Lower leg skin (tissue), 4 donors: ENCODE measurements around the gene EPHA3. TPM values are rescaled to one million over a fixed set of nuclear protein-coding genes. Genes with fewer than 3 reads are reported as not detected.

ENCODE experiments used
- DNase-seq, 2 donors: peaks; one replicate each; pipeline ENCODE4 v3.0.0-alpha.2; 2019; ENCODE audit warnings: low spot score in 2 of 2
- H3K4me3 ChIP-seq: fragments of 200-600 bp; sonication (generic); 2 replicates; pipeline ENCODE4 v1.5.1; 2017; ENCODE audit warnings: mild to moderate bottlenecking, low read depth; ENCODE audit not compliant: poor library complexity, severe bottlenecking
- CTCF ChIP-seq, 3 donors: fragments of 450-650 bp; IDR thresholded peaks; one replicate each; pipeline ENCODE4 v1.5.1; 2016; ENCODE audit warnings: antibody characterized with exemption in 3 of 3, mild to moderate bottlenecking in 3 of 3, moderate library complexity in 2 of 3
- POLR2A ChIP-seq, 2 donors: fragments of 450-650 bp; IDR thresholded peaks; one replicate each; pipeline ENCODE4 v1.6.1; 2016 to 2017; ENCODE audit warnings: antibody characterized with exemption in 2 of 2, mild to moderate bottlenecking in 1 of 2, moderate library complexity in 1 of 2
- WGBS, 2 donors: methylation state at CpG; one replicate each; pipeline ENCODE4 v1.1.5; 2018; 5-methylcytosine and 5-hydroxymethylcytosine counted together
- intact Hi-C: fragments of 100-400 bp; cut with DNase I; formaldehyde crosslinking; loops from one replicate; pipeline ENCODE4 v1.15.0; 2023; ENCODE audit warnings: low total_unique reads
- total RNA-seq, 4 donors: library from RNA; depleted of rRNA; stranded (reverse); fragments of >200 nt; gene quantifications; one replicate each; pipeline ENCODE4 v1.1.0, GENCODE V29; 2016

The EPHA3 gene
- total RNA-seq, 4 donors from 2014 or later, result 0.30 to 2.8 (median 1.0) TPM

DNA sequence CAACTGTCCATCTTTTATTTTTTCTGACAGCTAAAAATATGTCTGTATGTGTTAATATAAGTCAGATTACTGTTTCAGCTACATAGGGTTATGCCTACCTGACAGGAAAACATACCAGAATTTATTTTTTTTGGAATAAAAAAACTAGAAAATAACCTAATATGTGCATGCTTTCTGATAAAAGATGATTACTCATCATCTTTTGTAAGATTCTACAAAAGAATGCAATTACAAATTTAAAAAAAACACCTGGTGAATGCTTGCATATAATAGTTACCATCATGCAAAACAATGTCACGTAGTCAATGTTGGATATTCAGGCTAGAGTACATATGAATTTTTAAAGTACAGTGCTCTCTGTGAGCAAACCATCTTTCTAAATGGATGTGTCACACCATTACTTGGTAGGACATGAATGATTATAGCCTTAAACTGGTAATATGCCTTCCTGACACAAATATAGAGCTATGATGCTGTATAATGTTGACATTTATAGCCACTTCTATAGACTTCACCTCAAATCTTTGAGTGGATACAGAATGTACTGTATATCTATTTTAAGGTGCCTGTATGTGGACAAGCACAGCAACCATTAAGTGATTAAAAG, 180.6 kb downstream of the EPHA3 start:
- intact Hi-C loops, result no loop called here
- WGBS, 2 donors, result 83 to 89% methylated on average over 1 of the region's 1 CpG
- H3K4me3 ChIP-seq, result no peak overlapping the region
- TF ChIP-seq CTCF (IDR thresholded peaks at IDR 0.05), result no peak
- no peak for TF ChIP-seq POLR2A (IDR thresholded peaks at IDR 0.05)
- no peak for DNase-seq

GRCh38 chr3:89289574-89290190, 182.3 kb downstream of the EPHA3 start:
- no peak for TF ChIP-seq CTCF (IDR thresholded peaks at IDR 0.05)
- no peak for TF ChIP-seq POLR2A (IDR thresholded peaks at IDR 0.05)
- 85 to 91% methylated on average over 5 of the region's 5 CpGs for WGBS, 2 donors
- no peak for DNase-seq
- H3K4me3 ChIP-seq, result no peak overlapping the region
- intact Hi-C loops, result no loop called here

DNA sequence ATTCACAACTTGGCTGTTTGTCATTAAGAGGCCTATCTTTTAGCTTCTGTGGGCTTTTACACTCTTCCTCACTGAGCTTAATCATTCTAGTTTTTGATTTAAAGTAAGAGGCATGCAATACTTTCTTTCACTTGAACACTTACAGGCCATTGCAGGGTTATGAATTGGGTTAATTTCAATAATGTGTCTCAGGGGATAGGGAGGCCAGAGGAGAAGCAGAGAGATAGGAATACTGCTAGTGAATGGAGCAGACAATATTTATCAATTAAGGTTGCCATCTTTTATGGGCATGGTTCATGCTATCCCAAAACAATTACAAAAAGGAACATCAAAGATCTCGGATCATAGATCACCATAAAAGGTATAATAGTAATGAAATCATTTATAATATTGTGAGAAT, 189.8 kb downstream of the EPHA3 start:
- no peak overlapping the region for H3K4me3 ChIP-seq
- no peak for TF ChIP-seq CTCF (IDR thresholded peaks at IDR 0.05)
- TF ChIP-seq POLR2A (IDR thresholded peaks at IDR 0.05), result no peak
- WGBS, 2 donors, result 80 to 83% methylated on average over 1 of the region's 1 CpG
- intact Hi-C loops, result no loop called here
- DNase-seq, result no peak

GRCh38 chr3:89300526-89300925, 193.1 kb downstream of the EPHA3 start:
- 58 to 74% methylated on average over 2 of the region's 2 CpGs for WGBS, 2 donors
- TF ChIP-seq CTCF (IDR thresholded peaks at IDR 0.05) (no peak), POLR2A (IDR thresholded peaks at IDR 0.05) (no peak)
- intact Hi-C loops, result no loop called here
- no peak for DNase-seq
- no peak overlapping the region for H3K4me3 ChIP-seq

DNA sequence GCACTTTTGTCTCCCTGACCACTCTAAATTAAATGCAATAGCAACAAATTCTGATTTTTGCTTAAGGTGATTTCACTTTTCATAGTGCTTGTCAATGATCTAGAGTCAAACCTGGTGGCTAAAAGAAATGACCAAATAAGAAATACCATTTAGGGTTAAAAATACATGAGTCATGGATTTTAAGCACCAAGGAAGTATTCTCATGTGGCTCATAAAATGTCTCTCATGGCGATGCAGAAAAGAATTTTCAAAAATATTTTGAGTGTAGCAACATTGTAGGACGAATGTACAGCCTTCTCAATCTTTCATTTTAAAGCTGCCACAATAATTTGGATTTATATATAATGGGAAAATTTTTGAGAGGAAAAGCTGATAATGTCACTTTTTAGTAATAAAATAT, 193.6 kb downstream of the EPHA3 start:
- intact Hi-C loops, result no loop called here
- 34 to 47% methylated on average over 2 of the region's 2 CpGs for WGBS, 2 donors

More for the DNA sequence above, 193.6 kb downstream of the EPHA3 start:
- TF ChIP-seq CTCF (IDR thresholded peaks at IDR 0.05), result no peak
- TF ChIP-seq POLR2A (IDR thresholded peaks at IDR 0.05), result no peak
- no peak overlapping the region for H3K4me3 ChIP-seq
- no peak for DNase-seq
